ENCODE results near the gene CHD9. TPM values are rescaled to one million over a fixed set of nuclear protein-coding genes. Genes with fewer than 3 reads are reported as not detected.

CHD9 gene
- total RNA-seq, 1 experiment from 2014 or later = 25.4 TPM

DNA sequence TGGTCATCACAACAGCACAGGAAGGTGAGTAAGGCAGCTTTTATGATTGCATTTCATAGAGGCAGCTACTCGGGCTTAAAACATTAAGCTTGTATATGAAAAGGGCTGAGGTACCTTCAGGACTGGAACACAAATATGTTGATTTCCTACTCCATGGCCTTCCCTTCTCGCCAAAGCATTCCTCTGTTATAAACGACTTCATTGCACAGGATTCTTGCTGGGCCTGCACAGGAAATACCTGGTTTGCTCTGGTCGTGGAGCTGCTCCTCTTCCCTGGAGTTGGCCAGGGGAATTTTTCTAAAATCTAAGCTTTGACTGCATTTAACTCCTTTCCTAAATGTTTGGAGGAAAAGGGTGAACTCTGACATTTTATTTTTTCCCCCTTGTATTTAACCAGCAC lies 49.0 kb downstream of the CHD9 start:
- ChIA-PET CTCF (no interaction called here), POLR2A (no interaction called here)
- Histone ChIP-seq H3K4me3 (ENCODE audit: low read depth in 2 of 2, low read length in 2 of 2) (no peak overlapping the region), H3K27ac (ENCODE audit: low read length) (peak overlapping the region; percentile 12; the same call in 1 of the 2 replicates), H3K27me3 (ENCODE audit: control insufficient read depth, insufficient read depth, low read length) (no peaks in the 10 kb centered on the region), H3K36me3 (ENCODE audit: control insufficient read depth, insufficient read depth, low read length) (no peaks in the 10 kb centered on the region), H3K4me1 (ENCODE audit: control insufficient read depth, insufficient read depth, low read length) (peaks cover 15% of the 10 kb centered on the region), H3K9me3 (ENCODE audit: control insufficient read depth, insufficient read depth, low read depth, low read length) (no peaks in the 10 kb centered on the region)
- no peak for DNase-seq (ENCODE audit: low read depth, low spot score)
- intact Hi-C loops (cut with micrococcal nuclease; ENCODE audit: unreplicated experiment) (no loop called here), in situ Hi-C loops (cut with HindIII; ENCODE audit: low pct_unique_long_range_greater_than_20kb, low sequenced_read_pairs) (no loop called here)
- TF ChIP-seq, protein P1, sequence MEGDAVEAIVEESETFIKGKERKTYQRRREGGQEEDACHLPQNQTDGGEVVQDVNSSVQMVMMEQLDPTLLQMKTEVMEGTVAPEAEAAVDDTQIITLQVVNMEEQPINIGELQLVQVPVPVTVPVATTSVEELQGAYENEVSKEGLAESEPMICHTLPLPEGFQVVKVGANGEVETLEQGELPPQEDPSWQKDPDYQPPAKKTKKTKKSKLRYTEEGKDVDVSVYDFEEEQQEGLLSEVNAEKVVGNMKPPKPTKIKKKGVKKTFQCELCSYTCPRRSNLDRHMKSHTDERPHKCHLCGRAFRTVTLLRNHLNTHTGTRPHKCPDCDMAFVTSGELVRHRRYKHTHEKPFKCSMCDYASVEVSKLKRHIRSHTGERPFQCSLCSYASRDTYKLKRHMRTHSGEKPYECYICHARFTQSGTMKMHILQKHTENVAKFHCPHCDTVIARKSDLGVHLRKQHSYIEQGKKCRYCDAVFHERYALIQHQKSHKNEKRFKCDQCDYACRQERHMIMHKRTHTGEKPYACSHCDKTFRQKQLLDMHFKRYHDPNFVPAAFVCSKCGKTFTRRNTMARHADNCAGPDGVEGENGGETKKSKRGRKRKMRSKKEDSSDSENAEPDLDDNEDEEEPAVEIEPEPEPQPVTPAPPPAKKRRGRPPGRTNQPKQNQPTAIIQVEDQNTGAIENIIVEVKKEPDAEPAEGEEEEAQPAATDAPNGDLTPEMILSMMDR (IDR thresholded peaks at IDR 0.05) = no peak
- TF ChIP-seq, protein P2, sequence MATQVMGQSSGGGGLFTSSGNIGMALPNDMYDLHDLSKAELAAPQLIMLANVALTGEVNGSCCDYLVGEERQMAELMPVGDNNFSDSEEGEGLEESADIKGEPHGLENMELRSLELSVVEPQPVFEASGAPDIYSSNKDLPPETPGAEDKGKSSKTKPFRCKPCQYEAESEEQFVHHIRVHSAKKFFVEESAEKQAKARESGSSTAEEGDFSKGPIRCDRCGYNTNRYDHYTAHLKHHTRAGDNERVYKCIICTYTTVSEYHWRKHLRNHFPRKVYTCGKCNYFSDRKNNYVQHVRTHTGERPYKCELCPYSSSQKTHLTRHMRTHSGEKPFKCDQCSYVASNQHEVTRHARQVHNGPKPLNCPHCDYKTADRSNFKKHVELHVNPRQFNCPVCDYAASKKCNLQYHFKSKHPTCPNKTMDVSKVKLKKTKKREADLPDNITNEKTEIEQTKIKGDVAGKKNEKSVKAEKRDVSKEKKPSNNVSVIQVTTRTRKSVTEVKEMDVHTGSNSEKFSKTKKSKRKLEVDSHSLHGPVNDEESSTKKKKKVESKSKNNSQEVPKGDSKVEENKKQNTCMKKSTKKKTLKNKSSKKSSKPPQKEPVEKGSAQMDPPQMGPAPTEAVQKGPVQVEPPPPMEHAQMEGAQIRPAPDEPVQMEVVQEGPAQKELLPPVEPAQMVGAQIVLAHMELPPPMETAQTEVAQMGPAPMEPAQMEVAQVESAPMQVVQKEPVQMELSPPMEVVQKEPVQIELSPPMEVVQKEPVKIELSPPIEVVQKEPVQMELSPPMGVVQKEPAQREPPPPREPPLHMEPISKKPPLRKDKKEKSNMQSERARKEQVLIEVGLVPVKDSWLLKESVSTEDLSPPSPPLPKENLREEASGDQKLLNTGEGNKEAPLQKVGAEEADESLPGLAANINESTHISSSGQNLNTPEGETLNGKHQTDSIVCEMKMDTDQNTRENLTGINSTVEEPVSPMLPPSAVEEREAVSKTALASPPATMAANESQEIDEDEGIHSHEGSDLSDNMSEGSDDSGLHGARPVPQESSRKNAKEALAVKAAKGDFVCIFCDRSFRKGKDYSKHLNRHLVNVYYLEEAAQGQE (IDR thresholded peaks at IDR 0.05; ENCODE audit: insufficient read depth in 1 of 2, low read depth in 2 of 2, low read length in 1 of 2) = no peak
- TF ChIP-seq SIN3A (IDR thresholded peaks at IDR 0.05; ENCODE audit: borderline replicate concordance, insufficient read depth, low read depth, low read length) (no peak), POLR2AphosphoS5 (IDR thresholded peaks at IDR 0.05; ENCODE audit: low read depth, low read length) (no peak), TCF7L2 (IDR thresholded peaks at IDR 0.05; ENCODE audit: low read depth, low read length) (no peak)
- no peak for ATAC-seq
- BruUV-seq (replicated peaks) = no TSS peak

DNA sequence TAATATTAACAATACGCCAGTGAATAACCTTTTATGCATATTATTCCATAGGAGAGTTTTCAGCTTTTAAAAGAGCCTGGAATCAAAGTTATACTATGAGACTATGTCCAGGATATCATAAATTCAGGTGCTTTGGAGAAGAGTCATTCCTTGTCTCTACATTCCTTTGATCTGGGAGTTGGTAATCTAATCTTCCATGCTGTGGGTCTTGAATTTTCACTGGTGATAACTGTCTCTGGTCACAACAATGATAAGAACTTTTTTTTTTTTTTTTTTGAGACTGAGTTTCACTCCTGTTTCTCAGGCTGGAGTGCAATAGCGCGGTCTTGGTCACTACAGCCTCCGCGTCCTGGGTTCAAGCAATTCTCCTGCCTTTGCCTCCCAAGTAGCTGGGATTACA lies 50.8 kb downstream of the CHD9 start:
- TF ChIP-seq, protein P2 (IDR thresholded peaks at IDR 0.05; ENCODE audit: insufficient read depth in 1 of 2, low read depth in 2 of 2, low read length in 1 of 2) = no peak
- TF ChIP-seq, protein P1 (IDR thresholded peaks at IDR 0.05) = no peak
- TF ChIP-seq POLR2AphosphoS5 (IDR thresholded peaks at IDR 0.05; ENCODE audit: low read depth, low read length) (no peak), TCF7L2 (IDR thresholded peaks at IDR 0.05; ENCODE audit: low read depth, low read length) (no peak), SIN3A (IDR thresholded peaks at IDR 0.05; ENCODE audit: borderline replicate concordance, insufficient read depth, low read depth, low read length) (no peak)
- Histone ChIP-seq H3K4me3 (ENCODE audit: low read depth in 2 of 2, low read length in 2 of 2) (no peak overlapping the region), H3K4me1 (ENCODE audit: control insufficient read depth, insufficient read depth, low read length) (peaks cover 9% of the 10 kb centered on the region), H3K27me3 (ENCODE audit: control insufficient read depth, insufficient read depth, low read length) (no peaks in the 10 kb centered on the region), H3K36me3 (ENCODE audit: control insufficient read depth, insufficient read depth, low read length) (no peaks in the 10 kb centered on the region), H3K9me3 (ENCODE audit: control insufficient read depth, insufficient read depth, low read depth, low read length) (no peaks in the 10 kb centered on the region), H3K27ac (ENCODE audit: low read length) (no peak overlapping the region)
- ATAC-seq = no peak
- in situ Hi-C loops (cut with HindIII; ENCODE audit: low pct_unique_long_range_greater_than_20kb, low sequenced_read_pairs) = no loop called here
- intact Hi-C loops (cut with micrococcal nuclease; ENCODE audit: unreplicated experiment) = no loop called here
- ChIA-PET POLR2A (no interaction called here), CTCF (no interaction called here)
- BruUV-seq (replicated peaks) = no TSS peak
- no peak for DNase-seq (ENCODE audit: low read depth, low spot score)
